Measurements from ENCODE around the gene DENND1B.
A peak's percentile ranks its signal among the peaks of the same experiment; 100 is the strongest.

The DENND1B gene

DNA sequence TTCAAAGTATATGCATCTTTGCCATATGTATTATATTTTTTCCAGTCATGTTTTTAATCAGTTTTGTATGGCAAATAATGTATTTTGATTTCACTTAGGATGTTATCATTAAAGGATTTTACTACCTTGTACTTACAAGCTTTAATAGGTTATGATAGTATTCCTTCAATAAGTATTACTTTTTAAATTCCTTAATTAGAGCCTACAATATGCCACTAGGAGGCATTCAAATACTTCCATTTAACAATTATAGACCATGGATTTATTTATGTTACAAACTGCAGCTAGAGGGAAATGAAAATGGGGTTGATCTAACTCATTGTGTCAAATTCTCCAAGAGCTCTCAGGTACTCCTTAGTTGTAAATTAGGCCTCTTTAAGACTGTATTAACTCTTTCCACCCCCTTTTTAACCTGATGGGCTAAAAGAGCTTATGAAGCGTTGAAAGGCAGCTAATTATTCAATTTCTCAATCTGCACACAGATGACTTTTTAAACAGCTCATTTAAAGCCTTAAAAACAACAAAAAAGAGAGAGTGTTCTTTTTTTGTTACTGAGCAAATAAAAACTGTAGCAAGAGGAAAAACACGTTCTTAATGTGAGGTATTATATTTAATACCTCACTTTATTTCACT is 156.2 kb downstream of the DENND1B start:
- TF ChIP-seq, protein P1, sequence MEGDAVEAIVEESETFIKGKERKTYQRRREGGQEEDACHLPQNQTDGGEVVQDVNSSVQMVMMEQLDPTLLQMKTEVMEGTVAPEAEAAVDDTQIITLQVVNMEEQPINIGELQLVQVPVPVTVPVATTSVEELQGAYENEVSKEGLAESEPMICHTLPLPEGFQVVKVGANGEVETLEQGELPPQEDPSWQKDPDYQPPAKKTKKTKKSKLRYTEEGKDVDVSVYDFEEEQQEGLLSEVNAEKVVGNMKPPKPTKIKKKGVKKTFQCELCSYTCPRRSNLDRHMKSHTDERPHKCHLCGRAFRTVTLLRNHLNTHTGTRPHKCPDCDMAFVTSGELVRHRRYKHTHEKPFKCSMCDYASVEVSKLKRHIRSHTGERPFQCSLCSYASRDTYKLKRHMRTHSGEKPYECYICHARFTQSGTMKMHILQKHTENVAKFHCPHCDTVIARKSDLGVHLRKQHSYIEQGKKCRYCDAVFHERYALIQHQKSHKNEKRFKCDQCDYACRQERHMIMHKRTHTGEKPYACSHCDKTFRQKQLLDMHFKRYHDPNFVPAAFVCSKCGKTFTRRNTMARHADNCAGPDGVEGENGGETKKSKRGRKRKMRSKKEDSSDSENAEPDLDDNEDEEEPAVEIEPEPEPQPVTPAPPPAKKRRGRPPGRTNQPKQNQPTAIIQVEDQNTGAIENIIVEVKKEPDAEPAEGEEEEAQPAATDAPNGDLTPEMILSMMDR (IDR thresholded peaks at IDR 0.05; ENCODE audit: low read depth, low read length) = peak; percentile 37
- no peak for DNase-seq (ENCODE audit: extremely low read depth, low read depth)

DNA sequence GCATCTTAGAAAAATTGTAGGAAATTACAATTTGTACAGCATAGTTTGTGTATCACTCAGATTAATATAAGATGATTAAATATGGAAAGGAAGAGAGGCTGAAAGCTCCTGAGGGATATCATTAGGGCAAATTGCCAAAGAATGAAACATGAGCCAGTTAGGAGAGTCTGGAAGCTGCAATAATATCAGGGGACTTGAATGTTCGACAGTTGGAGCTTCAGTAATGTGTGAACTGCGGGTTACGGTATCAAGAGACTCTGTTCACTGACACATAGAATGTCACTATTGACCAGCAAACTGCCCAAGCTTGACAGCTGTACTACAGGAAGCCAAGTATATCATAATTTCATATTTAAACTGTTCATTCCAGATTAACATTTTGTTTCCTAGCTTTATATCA is 157.2 kb downstream of the DENND1B start:
- TF ChIP-seq, protein P1 (IDR thresholded peaks at IDR 0.05; ENCODE audit: low read depth, low read length) = no peak
- no peak for DNase-seq (ENCODE audit: extremely low read depth, low read depth)

DNA sequence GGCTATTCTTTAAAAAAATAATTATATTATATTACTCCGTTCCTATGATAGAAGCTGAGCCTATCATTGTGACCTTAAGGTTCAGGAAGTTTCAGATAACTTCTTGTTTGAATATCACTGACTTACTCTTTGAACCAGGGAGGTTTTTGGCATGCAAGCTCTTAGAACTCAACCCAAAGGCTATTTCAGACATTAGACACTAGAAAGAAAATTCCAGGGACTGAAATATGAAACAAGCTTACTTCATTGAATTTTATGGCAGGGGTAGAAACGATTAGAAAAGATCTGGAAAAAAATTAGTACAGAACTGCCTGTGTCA is 159.6 kb downstream of the DENND1B start:
- DNase-seq (ENCODE audit: extremely low read depth, low read depth) = no peak
- TF ChIP-seq, protein P1 (IDR thresholded peaks at IDR 0.05; ENCODE audit: low read depth, low read length) = no peak

DNA sequence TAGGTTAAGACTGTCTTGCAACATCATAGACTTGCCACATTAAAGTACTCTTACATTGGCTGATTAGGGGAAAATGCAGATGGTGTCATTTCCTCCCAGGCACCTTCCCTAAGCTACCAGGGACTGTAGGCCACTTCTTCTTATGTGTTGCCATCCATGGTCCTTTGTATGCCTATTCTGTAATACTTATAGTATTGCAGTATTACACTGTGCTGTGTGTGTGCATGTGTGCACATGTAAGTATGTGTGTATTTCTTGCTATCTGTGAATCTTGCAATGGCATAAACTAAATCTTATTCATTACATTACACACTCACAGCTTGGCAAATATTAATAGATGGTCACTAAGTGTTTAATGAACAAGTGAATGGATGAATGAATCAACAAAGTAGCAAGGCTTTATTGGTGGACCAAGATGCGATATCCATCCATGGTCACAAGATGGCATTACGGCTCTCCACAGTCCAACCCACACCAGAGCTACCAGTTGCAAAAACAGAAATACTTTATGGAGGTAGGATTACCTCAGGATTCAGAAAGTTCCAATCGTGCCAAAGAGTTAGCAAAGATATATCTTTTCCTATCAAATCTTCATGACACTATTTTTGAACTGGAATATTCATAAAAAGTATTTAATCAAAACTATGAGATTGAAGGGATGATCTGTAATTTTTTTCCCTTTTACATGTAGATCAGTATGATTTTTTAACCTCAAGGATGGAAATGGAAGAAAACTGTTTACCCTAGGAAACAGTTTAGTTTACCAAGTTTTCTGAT is 160.2 kb downstream of the DENND1B start:
- TF ChIP-seq, protein P1 (IDR thresholded peaks at IDR 0.05; ENCODE audit: low read depth, low read length) = peak; percentile 70
- no peak for DNase-seq (ENCODE audit: extremely low read depth, low read depth)

DNA sequence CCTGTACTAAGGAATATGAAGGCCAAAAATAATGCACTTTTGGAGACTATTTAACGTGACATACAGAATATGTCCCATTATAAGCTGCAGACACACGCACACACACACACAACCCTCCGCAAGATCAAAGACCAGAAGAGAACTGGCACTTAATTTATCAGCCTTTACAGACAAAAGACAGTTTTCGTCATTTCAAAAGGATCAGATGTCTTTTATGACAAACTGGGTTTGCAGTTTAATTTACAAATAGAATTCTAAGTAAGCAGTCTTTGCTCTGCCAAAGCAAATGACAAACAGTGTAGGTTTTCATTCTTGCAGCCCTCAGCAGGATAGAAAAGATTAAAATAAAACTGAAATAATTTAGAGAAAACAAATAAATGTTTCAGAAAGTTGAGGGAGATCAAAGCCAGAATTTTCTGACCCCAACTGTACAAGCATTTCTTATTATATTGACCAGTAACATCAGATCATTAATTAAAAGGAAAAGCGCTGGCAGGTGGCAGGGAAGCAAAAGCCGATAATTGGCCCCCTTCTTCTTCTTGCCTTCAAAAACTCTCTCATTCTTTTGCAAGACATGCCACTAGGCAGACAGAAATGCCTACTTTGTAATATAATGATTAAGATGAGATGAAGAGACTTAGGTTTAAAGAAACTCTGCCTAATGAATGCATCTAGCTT is 169.0 kb downstream of the DENND1B start:
- TF ChIP-seq, protein P1 (IDR thresholded peaks at IDR 0.05; ENCODE audit: low read depth, low read length) = no peak
- no peak for DNase-seq (ENCODE audit: extremely low read depth, low read depth)

DNA sequence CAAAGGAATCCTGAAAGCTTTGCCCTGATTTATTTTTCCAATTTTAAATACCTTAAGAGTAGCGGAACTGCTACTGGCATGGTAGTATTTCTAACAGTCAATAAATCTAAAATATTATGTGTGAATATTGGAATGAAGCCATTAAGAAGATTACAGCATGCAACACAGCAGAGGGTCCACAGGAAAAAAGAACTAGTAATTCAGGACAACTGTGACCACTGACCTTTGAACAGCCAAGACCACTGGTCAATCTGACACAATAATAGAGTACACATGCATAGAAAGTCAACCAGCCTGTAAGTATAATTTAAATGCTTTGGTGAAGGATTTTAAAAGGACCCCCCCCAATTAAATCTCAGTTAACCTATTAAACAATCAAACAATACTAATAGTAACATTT is 171.0 kb downstream of the DENND1B start:
- TF ChIP-seq, protein P1 (IDR thresholded peaks at IDR 0.05; ENCODE audit: low read depth, low read length) = no peak
- DNase-seq (ENCODE audit: extremely low read depth, low read depth) = no peak

DNA sequence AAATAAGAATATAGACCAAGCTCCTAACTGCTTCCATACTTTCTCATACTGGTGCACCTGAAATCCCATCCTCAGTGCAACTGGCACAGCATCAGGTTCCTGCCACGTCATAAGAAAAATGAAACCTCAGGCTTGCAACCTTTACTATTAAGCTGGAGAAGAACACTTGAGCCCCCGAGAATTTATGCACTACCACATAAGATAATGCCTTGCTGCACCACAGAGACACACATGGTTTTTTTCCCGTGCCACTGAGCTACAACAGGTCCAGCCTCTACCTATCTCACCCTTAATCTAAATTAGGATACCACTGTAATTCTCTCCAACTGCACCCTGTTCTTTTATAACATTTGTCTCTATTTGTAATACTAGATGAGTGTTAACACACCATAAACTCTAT is 174.5 kb downstream of the DENND1B start:
- DNase-seq (ENCODE audit: extremely low read depth, low read depth) = no peak
- TF ChIP-seq, protein P1 (IDR thresholded peaks at IDR 0.05; ENCODE audit: low read depth, low read length) = no peak

Measured in AG09319 (cell line).